Spleen (tissue), 7 donors: ENCODE results near the gene SYNGR2.
"Not testable (repeated sequence)": the region's sequence is repeated elsewhere in the genome, so short reads cannot be mapped to it uniquely, and the experiment has no call there.

Experiments
- POLR2A ChIP-seq, 3 donors: fragments of 450-650 bp; IDR thresholded peaks; one replicate each; pipeline ENCODE4 v1.5.1; 2017; ENCODE audit warnings: antibody characterized with exemption in 3 of 3, mild to moderate bottlenecking in 1 of 3
- TF ChIP-seq, protein P1 (sequence below), 11 experiments: fragments of 200-600 bp in 7 of 11; fragments of 450-650 bp in 4 of 11; sonication (generic) in 4 of 11; IDR thresholded peaks in 8 of 11; conservative IDR thresholded peaks in 3 of 11; 1 replicate in 7 of 11; 2 replicates in 4 of 11; pipeline versions ENCODE4 v1.4.0 to v1.8.0; 2016 to 2021; ENCODE audit warnings: antibody characterized with exemption in 11 of 11, inconsistent platforms in 4 of 11, mild to moderate bottlenecking in 1 of 11
- donor health status: DM: no; HTN: no; CAD: no; lungs with moderate emphysema.
- donor health status: DM: no; HTN: no; CAD: no.
- donor health status: DM: no; HTN: no; CAD: no.

GRCh38 chr17:78171591-78172248 is 3.3 kb downstream of the SYNGR2 start:
- TF ChIP-seq, protein P1, sequence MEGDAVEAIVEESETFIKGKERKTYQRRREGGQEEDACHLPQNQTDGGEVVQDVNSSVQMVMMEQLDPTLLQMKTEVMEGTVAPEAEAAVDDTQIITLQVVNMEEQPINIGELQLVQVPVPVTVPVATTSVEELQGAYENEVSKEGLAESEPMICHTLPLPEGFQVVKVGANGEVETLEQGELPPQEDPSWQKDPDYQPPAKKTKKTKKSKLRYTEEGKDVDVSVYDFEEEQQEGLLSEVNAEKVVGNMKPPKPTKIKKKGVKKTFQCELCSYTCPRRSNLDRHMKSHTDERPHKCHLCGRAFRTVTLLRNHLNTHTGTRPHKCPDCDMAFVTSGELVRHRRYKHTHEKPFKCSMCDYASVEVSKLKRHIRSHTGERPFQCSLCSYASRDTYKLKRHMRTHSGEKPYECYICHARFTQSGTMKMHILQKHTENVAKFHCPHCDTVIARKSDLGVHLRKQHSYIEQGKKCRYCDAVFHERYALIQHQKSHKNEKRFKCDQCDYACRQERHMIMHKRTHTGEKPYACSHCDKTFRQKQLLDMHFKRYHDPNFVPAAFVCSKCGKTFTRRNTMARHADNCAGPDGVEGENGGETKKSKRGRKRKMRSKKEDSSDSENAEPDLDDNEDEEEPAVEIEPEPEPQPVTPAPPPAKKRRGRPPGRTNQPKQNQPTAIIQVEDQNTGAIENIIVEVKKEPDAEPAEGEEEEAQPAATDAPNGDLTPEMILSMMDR (IDR thresholded peaks at IDR 0.05 in 8 of 11, conservative IDR thresholded peaks at IDR 0.05 in 3 of 11) = not testable (repeated sequence)
- not testable (repeated sequence) for TF ChIP-seq POLR2A (IDR thresholded peaks at IDR 0.05)
